Brain microvascular endothelial cell (primary cell): ENCODE results near the gene MAML2.

ENCODE experiments used
- DNase-seq: peaks from one replicate; pipeline ENCODE4 v3.0.0-alpha.2; 2020
- H3K27ac ChIP-seq: fragments of 250-450 bp; sonication (Bioruptor Pico); 2 replicates; pipeline ENCODE4 v1.5.1; 2020; ENCODE audit warnings: mild to moderate bottlenecking, moderate library complexity
- H3K27me3 ChIP-seq: fragments of 250-450 bp; sonication (Bioruptor Pico); replicated peaks from 2 replicates; pipeline ENCODE4 v1.5.1; 2020; ENCODE audit warnings: mild to moderate bottlenecking
- H3K36me3 ChIP-seq: fragments of 250-450 bp; sonication (Bioruptor Pico); replicated peaks from 2 replicates; pipeline ENCODE4 v1.5.1; 2020; ENCODE audit warnings: mild to moderate bottlenecking
- H3K4me3 ChIP-seq: 2 replicates; pipeline ENCODE4 v1.5.1; 2011; ENCODE audit warnings: low read depth, mild to moderate bottlenecking, control low read depth, low read length, moderate library complexity
- in situ Hi-C: cut with HindIII; loops from 2 replicates; pipeline ENCODE4 v1.10.0; 2017; ENCODE audit warnings: low sequenced_read_pairs, low pct_ligation_motif_present
- TF ChIP-seq, protein P1 (sequence below): IDR thresholded peaks from 2 replicates; pipeline ENCODE4 v1.5.1; 2011; ENCODE audit warnings: low read depth, mild to moderate bottlenecking, moderate library complexity, low read length, control low read depth, inconsistent platforms; ENCODE audit errors: missing control alignments

MAML2 gene

DNA sequence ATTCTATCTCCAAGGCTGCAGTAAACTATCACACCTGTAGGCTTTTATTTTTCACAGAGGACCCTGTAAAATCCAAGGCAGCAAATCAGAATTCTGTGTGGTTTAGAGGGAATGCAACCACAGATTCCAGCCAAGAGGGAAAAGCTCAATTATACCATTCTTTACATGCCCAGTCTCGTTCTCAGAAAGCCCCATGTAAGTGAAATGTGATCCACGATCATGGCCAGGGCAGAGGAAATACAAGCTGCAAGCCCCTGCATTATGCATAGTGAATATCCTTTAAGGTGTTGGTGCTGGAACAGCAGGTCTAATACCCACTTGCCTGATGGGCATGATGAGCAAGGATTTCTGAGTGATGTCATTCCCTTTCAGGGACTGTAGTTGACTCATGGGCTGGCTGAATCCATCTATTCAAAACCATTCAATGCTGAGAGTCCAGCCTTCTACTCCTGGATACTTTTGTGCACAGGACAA is 220.4 kb downstream of the MAML2 start:
- in situ Hi-C loops: no loop called here
- TF ChIP-seq, protein P1, sequence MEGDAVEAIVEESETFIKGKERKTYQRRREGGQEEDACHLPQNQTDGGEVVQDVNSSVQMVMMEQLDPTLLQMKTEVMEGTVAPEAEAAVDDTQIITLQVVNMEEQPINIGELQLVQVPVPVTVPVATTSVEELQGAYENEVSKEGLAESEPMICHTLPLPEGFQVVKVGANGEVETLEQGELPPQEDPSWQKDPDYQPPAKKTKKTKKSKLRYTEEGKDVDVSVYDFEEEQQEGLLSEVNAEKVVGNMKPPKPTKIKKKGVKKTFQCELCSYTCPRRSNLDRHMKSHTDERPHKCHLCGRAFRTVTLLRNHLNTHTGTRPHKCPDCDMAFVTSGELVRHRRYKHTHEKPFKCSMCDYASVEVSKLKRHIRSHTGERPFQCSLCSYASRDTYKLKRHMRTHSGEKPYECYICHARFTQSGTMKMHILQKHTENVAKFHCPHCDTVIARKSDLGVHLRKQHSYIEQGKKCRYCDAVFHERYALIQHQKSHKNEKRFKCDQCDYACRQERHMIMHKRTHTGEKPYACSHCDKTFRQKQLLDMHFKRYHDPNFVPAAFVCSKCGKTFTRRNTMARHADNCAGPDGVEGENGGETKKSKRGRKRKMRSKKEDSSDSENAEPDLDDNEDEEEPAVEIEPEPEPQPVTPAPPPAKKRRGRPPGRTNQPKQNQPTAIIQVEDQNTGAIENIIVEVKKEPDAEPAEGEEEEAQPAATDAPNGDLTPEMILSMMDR: no peak
- no peak overlapping the region for H3K27ac ChIP-seq
- H3K4me3 ChIP-seq: no peak overlapping the region
- no peaks in the 10 kb centered on the region for H3K36me3 ChIP-seq
- H3K27me3 ChIP-seq: no peaks in the 10 kb centered on the region
- DNase-seq: no peak

DNA sequence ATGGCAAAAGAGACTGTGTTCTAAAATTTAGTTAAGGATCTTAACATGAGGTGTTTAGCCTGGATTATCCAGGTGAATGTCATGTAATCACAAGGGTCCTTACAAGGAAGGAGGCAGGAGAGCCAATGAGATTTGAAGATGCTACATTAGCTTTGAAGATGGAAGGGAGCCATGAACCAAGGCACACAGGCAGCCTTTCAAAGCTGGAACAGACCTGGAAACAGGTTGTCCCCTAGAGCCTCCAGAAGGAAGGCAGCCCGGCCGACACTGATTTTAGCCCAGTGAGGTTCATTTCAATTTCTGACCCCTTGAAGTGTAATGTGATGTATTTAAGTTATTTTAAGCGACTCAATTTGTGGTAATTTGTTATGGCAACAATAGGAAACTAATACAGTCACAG is 223.8 kb downstream of the MAML2 start:
- in situ Hi-C loops: no loop called here
- no peak overlapping the region for H3K27ac ChIP-seq
- H3K27me3 ChIP-seq: no peaks in the 10 kb centered on the region
- H3K4me3 ChIP-seq: no peak overlapping the region
- TF ChIP-seq, protein P1: no peak
- no peaks in the 10 kb centered on the region for H3K36me3 ChIP-seq
- no peak for DNase-seq

DNA sequence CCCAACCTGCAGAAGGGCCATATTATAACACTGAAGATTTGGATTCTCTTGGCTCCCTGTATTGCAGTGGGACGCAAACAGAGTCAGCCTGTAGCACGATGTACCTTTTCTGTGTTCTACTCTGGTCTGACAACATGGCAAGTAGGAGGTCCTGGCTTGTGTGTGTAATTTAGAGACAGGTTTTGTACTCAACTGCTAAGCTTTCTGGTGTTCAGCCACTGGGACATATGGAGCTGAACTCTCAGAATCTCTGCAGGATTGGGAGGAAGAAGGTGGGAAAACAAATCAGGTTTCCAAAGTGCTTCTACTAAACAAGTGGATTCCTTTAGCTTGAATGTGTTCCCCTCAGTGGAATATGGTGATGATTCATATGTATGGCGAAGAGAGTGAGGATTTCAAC is 226.6 kb downstream of the MAML2 start:
- Histone ChIP-seq H3K36me3 (no peaks in the 10 kb centered on the region), H3K27me3 (no peaks in the 10 kb centered on the region), H3K27ac (no peak overlapping the region), H3K4me3 (no peak overlapping the region)
- TF ChIP-seq, protein P1: no peak
- in situ Hi-C loops: no loop called here
- no peak for DNase-seq

DNA sequence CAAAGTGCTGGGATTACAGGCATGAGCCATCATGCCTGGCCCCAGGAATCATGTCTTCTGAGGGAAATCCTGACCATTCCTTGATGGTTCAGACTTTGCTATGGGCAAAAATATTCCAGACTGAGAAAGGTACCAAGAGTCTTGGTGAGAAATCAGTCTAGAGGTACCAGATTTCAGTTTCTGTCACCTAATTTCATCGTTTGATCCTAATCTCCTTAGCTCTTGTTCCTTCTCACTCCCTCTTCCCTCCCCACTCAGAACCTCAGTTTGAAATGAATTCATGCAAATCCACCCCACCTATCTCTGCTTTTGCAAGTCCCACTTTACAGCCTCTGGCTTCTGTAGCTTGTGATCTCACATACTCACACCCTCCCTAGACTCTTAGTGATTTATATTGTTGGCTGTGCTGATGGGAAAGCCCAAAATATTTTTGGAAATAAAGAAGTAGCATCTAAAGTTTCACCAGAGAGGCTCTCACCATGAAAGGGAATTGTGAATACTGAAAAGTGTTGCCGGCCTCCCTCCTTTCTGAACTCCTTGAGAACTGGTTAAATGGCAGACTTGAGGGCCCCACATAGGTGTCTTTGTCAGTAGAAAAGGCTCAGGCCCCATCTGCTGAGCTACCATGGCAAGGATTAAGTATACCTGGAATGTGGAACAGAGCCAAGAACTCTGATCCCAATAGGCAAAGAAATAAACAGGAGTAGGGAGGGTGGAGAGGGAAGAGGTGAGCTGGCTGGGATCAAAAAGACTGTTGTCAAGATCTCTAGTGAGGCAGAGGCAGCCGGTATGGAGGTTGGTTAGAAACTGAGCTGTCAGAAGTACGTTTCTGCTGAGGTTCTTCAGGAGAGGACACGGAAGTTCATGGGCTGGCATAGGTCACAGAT is 228.6 kb downstream of the MAML2 start:
- in situ Hi-C loops: no loop called here
- H3K27me3 ChIP-seq: no peaks in the 10 kb centered on the region
- no peak overlapping the region for H3K27ac ChIP-seq
- TF ChIP-seq, protein P1: no peak
- H3K36me3 ChIP-seq: no peaks in the 10 kb centered on the region
- no peak overlapping the region for H3K4me3 ChIP-seq
- no peak for DNase-seq

DNA sequence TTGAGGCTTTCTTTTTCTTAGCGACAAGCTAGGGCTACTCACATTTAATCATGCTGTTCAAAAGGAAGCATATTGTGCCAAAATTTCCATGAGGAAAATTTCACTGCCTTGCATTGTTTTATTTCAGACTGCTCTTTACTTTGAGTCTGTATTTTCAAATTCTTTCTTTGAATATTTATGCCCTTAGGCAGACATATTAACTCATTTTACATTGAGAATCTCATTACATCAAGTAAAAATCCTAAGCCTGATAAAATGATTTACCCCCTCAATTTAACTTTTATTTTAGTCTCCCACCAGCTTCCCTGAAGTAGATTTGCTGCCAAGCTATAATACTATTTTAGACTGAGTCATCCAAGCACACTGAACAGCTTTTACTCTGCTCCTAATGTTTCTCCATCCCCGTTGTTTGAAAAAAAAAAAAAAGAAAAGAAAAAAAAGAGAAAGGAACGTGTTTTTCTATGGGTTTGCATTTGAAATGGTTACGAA is 229.8 kb downstream of the MAML2 start:
- TF ChIP-seq, protein P1: no peak
- in situ Hi-C loops: no loop called here
- H3K27ac ChIP-seq: peak overlapping the region; percentile 5

More for the DNA sequence above, 229.8 kb downstream of the MAML2 start:
- no peaks in the 10 kb centered on the region for H3K27me3 ChIP-seq
- DNase-seq: no peak
- no peak overlapping the region for H3K4me3 ChIP-seq
- H3K36me3 ChIP-seq: no peaks in the 10 kb centered on the region
